SK-N-SH (cell line): ENCODE results near the gene FEM1B. TPM values are rescaled to one million over a fixed set of nuclear protein-coding genes. Genes with fewer than 3 reads are reported as not detected.

Experiments
- CTCF ChIA-PET: fragments of 300-600, 350-600 bp; formaldehyde crosslinking; extraction: SDS; loops from one replicate; lab custom pipeline; 2021; lab: Yijun Ruan, JAX
- POLR2A ChIA-PET: fragments of 350-600 bp; sonication (Branson Sonifier 250); formaldehyde crosslinking; extraction: SDS; loops from one replicate; lab custom pipeline; 2020; ENCODE audit warnings: antibody characterized with exemption, inconsistent platforms; lab: Yijun Ruan, JAX
- DNase-seq: peaks from one replicate; pipeline ENCODE4 v3.0.0; 2012
- H2AFZ ChIP-seq: fragments of 200-600 bp; sonication (generic); 2 replicates; pipeline ENCODE4 v1.8.1; 2016; ENCODE audit warnings: antibody characterized with exemption, mild to moderate bottlenecking, low read depth
- H3F3A ChIP-seq: fragments of 200-600 bp; sonication (generic); replicated peaks from 2 replicates; pipeline ENCODE3; 2016; ENCODE audit warnings: antibody characterized with exemption, mild to moderate bottlenecking; ENCODE audit not compliant: insufficient read depth
- H3K27ac ChIP-seq, 2 experiments: fragments of 200-500 bp in 1 of 2; fragments of 200-600 bp in 1 of 2; sonication (Bioruptor generic) in 1 of 2; sonication (generic), shearing (Covaris generic) in 1 of 2; 2 replicates each; pipeline versions ENCODE4 v1.5.1 to v1.6.1; 2014 to 2016; ENCODE audit warnings: low read depth in 2 of 2, inconsistent platforms in 1 of 2, low read length in 1 of 2, mild to moderate bottlenecking in 1 of 2, mixed read lengths in 1 of 2
- H3K27me3 ChIP-seq: fragments of 200-600 bp; sonication (generic), shearing (Covaris generic); 2 replicates; pipeline ENCODE4 v1.6.1; 2016; ENCODE audit warnings: mixed run types; ENCODE audit not compliant: insufficient read depth
- H3K36me3 ChIP-seq, 2 experiments: fragments of 200-500 bp in 1 of 2; fragments of 200-600 bp in 1 of 2; sonication (Bioruptor generic) in 1 of 2; sonication (generic) in 1 of 2; replicated peaks in 1 of 2; 2 replicates each; pipeline versions ENCODE3 to v1.5.1; 2014 to 2016; ENCODE audit warnings: low read length in 1 of 2, mild to moderate bottlenecking in 1 of 2; ENCODE audit not compliant: insufficient read depth in 2 of 2, control insufficient read depth in 1 of 2
- H3K4me1 ChIP-seq, 2 experiments: fragments of 200-500 bp in 1 of 2; fragments of 200-600 bp in 1 of 2; sonication (Bioruptor generic) in 1 of 2; sonication (generic), shearing (Covaris generic) in 1 of 2; 2 replicates each; pipeline versions ENCODE4 v1.5.1 to v1.6.1; 2014 to 2016; ENCODE audit warnings: low read depth in 1 of 2, low read length in 1 of 2, mixed run types in 1 of 2; ENCODE audit not compliant: insufficient read depth in 2 of 2, control insufficient read depth in 1 of 2
- H3K4me2 ChIP-seq: fragments of 200-600 bp; sonication (generic), shearing (Covaris generic); 2 replicates; pipeline ENCODE4 v1.6.1; 2017; ENCODE audit warnings: mixed run types
- H3K4me3 ChIP-seq, 2 experiments: fragments of 200-500 bp in 1 of 2; fragments of 200-600 bp in 1 of 2; sonication (Bioruptor generic) in 1 of 2; sonication (generic), shearing (Covaris generic) in 1 of 2; 2 replicates each; pipeline versions ENCODE4 v1.5.1 to v1.8.1; 2014 to 2016; ENCODE audit warnings: low read depth in 2 of 2, inconsistent platforms in 1 of 2, low read length in 1 of 2, mild to moderate bottlenecking in 1 of 2, mixed read lengths in 1 of 2, moderate library complexity in 1 of 2
- H3K79me2 ChIP-seq: fragments of 200-600 bp; sonication (generic); 2 replicates; pipeline ENCODE4 v1.8.1; 2017; ENCODE audit warnings: mild to moderate bottlenecking; ENCODE audit not compliant: insufficient read depth
- H3K9ac ChIP-seq: fragments of 200-600 bp; sonication (generic); 2 replicates; pipeline ENCODE4 v1.6.1; 2017; ENCODE audit warnings: mixed run types
- H3K9me2 ChIP-seq: fragments of 200-600 bp; sonication (generic); 2 replicates; pipeline ENCODE4 v1.6.1; 2017; ENCODE audit warnings: mixed run types
- H3K9me3 ChIP-seq: fragments of 200-600 bp; sonication (generic); 2 replicates; pipeline ENCODE4 v1.6.1; 2017; ENCODE audit warnings: mixed run types, mild to moderate bottlenecking, moderate library complexity
- H4K20me1 ChIP-seq: fragments of 200-600 bp; sonication (generic); 2 replicates; pipeline ENCODE4 v1.6.1; 2017; ENCODE audit warnings: mild to moderate bottlenecking, mixed run types; ENCODE audit not compliant: insufficient read depth
- CHD2 ChIP-seq: fragments of 150-350 bp; IDR thresholded peaks from 2 replicates; pipeline ENCODE4 v1.6.1; 2018; ENCODE audit warnings: low read length; ENCODE audit not compliant: partially characterized antibody
- ELF1 ChIP-seq: IDR thresholded peaks from 2 replicates; pipeline ENCODE4 v1.4.0; 2012
- EP300 ChIP-seq, 2 experiments: IDR thresholded peaks; 2 replicates each; pipeline versions ENCODE4 v1.4.0 to v1.6.1; 2012; ENCODE audit warnings: borderline replicate concordance in 1 of 2, low read depth in 1 of 2, low read length in 1 of 2
- EZH2phosphoT487 ChIP-seq: fragments of 200-600 bp; sonication (generic); IDR thresholded peaks from 2 replicates; pipeline ENCODE4 v1.6.1; 2017; ENCODE audit warnings: low read depth, mixed run types, mild to moderate bottlenecking, antibody characterized with exemption, moderate library complexity, borderline replicate concordance
- FOXJ3 ChIP-seq: sonication (generic); formaldehyde crosslinking; IDR thresholded peaks from 2 replicates; pipeline ENCODE4 v1.5.1; 2020; ENCODE audit warnings: mild to moderate bottlenecking, missing genetic modification reagents
- GABPA ChIP-seq: IDR thresholded peaks from 2 replicates; pipeline ENCODE4 v1.4.0; 2012; ENCODE audit warnings: low read depth, mild to moderate bottlenecking
- JUND ChIP-seq: IDR thresholded peaks from 2 replicates; pipeline ENCODE4 v1.4.0; 2012
- MAX ChIP-seq: IDR thresholded peaks from 2 replicates; pipeline ENCODE4 v1.4.0; 2012; ENCODE audit warnings: low read depth
- MXI1 ChIP-seq: IDR thresholded peaks from 2 replicates; pipeline ENCODE4 v1.6.1; 2012; ENCODE audit warnings: mild to moderate bottlenecking, low read depth, low read length, improper control_type of control experiment
- NFIC ChIP-seq: IDR thresholded peaks from 2 replicates; pipeline ENCODE4 v1.4.0; 2012; ENCODE audit warnings: borderline replicate concordance
- RCOR1 ChIP-seq: fragments of 150-350 bp; IDR thresholded peaks from 2 replicates; pipeline ENCODE4 v1.6.1; 2017; ENCODE audit warnings: antibody characterized with exemption, low read length
- REST ChIP-seq: IDR thresholded peaks from 2 replicates; pipeline ENCODE4 v1.6.1; 2012; ENCODE audit warnings: mild to moderate bottlenecking, low read depth, low read length, moderate library complexity
- SIN3A ChIP-seq: IDR thresholded peaks from 2 replicates; pipeline ENCODE4 v1.6.1; 2012; ENCODE audit warnings: low read depth, mild to moderate bottlenecking, low read length, moderate library complexity, borderline replicate concordance
- SMC3 ChIP-seq: IDR thresholded peaks from 2 replicates; pipeline ENCODE4 v1.6.1; 2012; ENCODE audit warnings: low read depth, low read length, improper control_type of control experiment
- TEAD4 ChIP-seq: IDR thresholded peaks from 2 replicates; pipeline ENCODE4 v1.4.0; 2012; ENCODE audit warnings: mild to moderate bottlenecking, borderline replicate concordance; ENCODE audit not compliant: insufficient read depth
- WGBS: methylation state at CpG from one replicate; pipeline ENCODE4 v1.1.6; 2017; ENCODE audit warnings: low lambda C conversion rate; 5-methylcytosine and 5-hydroxymethylcytosine counted together
- polyA plus RNA-seq, 3 experiments: library from polyadenylated mRNA; depleted of rRNA; stranded (reverse); fragments of >200 nt; gene quantifications; 2 replicates each; pipeline ENCODE4 v1.2.3, GENCODE V29; 2012
- TF ChIP-seq, protein P1 (sequence below): fragments of 200-600 bp; sonication (generic); IDR thresholded peaks from 2 replicates; pipeline ENCODE4 v1.6.1; 2017; ENCODE audit warnings: antibody characterized with exemption, mild to moderate bottlenecking, moderate library complexity
- TF ChIP-seq, protein P2 (sequence below): fragments of 150-350 bp; IDR thresholded peaks from 2 replicates; pipeline ENCODE4 v1.6.1; 2016; ENCODE audit warnings: mild to moderate bottlenecking, low read depth, low read length

FEM1B gene
- polyA plus RNA-seq, 1 of the 3 experiments (the other 2 are of a cell fraction), result 14.0 TPM

- Histone ChIP-seq H3K27me3 (no peaks in the 10 kb centered on the region), H3K4me3 (no peak overlapping the region), H3F3A (no peaks in the 10 kb centered on the region), H2AFZ (no peak overlapping the region), H3K36me3 (no peaks in the 10 kb centered on the region), H3K9ac (no peak overlapping the region), H3K79me2 (no peaks in the 10 kb centered on the region), H3K27ac (no peak overlapping the region), H4K20me1 (no peaks in the 10 kb centered on the region), H3K9me2 (no peaks in the 10 kb centered on the region), H3K4me1 (no peaks in the 10 kb centered on the region), H3K4me2 (no peak overlapping the region), H3K9me3 (no peaks in the 10 kb centered on the region)
- no peak for TF ChIP-seq REST
- ChIA-PET CTCF (interaction anchor here (0.9 to 8.0 kb wide), 3 partner anchors 11 to 15 kb away, joined by 3 to 75 read pairs (median 3); no protein-coding TSS in a partner anchor), POLR2A (no interaction called here)
- DNase-seq, result no peak
- WGBS, result 95% methylated on average over 12 of the region's 12 CpGs
Observed at GRCh38 chr15:68319997-68320396, 42.5 kb downstream of the FEM1B start.

DNA sequence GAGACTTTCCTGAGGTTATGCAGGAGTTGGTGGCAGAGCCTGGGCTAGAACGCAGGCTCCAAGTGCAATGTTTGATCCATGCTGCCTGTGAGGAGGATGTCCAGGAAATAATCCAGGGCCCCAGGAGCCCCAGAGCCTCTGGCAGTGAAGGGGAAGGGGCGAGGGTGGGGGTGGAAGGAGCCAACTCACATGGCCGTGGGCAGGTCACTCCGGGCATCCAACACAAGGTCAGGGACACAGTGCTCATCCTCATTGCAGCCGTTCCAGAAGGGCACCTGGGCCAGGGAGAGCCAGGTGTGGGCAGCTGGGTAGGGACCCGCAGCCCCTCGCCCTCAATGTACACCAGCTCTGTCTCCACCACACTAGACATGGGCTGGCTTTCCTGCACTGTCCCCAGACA lies 43.7 kb downstream of the FEM1B start:
- no peak overlapping the region for H3K9ac ChIP-seq
- POLR2A ChIA-PET, result no interaction called here
- H3K4me1 ChIP-seq, result no peaks in the 10 kb centered on the region
- 71% methylated on average over 1 of the region's 7 CpGs for WGBS
- H3K27me3 ChIP-seq, result no peaks in the 10 kb centered on the region
- no peaks in the 10 kb centered on the region for H3K9me3 ChIP-seq
- no peaks in the 10 kb centered on the region for H3K79me2 ChIP-seq
- no peak overlapping the region for H3K27ac ChIP-seq
- DNase-seq, result no peak
- H3K4me2 ChIP-seq, result no peak overlapping the region
- no peak overlapping the region for H3K4me3 ChIP-seq
- H3K9me2 ChIP-seq, result no peaks in the 10 kb centered on the region
- H2AFZ ChIP-seq, result no peak overlapping the region
- no peaks in the 10 kb centered on the region for H3F3A ChIP-seq
- no peaks in the 10 kb centered on the region for H3K36me3 ChIP-seq
- CTCF ChIA-PET, result interaction anchor here (1.4 to 8.0 kb wide), 2 partner anchors 15 to 26 kb away, joined by 4 to 75 read pairs; no protein-coding TSS in a partner anchor
- no peaks in the 10 kb centered on the region for H4K20me1 ChIP-seq
- TF ChIP-seq FOXJ3 (CRISPR knock-in tag) (no peak), RCOR1 (no peak), SMC3 (no peak), EP300 (IDR thresholded peaks at IDR 0.05; ENCODE audit: borderline replicate concordance in 1 of 2, low read depth in 1 of 2, low read length in 1 of 2) (no peak), NFIC (no peak), GABPA (no peak), ELF1 (no peak), TEAD4 (no peak), MAX (no peak), MXI1 (no peak), JUND (no peak), SIN3A (no peak), CHD2 (no peak), EZH2phosphoT487 (no peak), REST (no peak)
- TF ChIP-seq, protein P1, sequence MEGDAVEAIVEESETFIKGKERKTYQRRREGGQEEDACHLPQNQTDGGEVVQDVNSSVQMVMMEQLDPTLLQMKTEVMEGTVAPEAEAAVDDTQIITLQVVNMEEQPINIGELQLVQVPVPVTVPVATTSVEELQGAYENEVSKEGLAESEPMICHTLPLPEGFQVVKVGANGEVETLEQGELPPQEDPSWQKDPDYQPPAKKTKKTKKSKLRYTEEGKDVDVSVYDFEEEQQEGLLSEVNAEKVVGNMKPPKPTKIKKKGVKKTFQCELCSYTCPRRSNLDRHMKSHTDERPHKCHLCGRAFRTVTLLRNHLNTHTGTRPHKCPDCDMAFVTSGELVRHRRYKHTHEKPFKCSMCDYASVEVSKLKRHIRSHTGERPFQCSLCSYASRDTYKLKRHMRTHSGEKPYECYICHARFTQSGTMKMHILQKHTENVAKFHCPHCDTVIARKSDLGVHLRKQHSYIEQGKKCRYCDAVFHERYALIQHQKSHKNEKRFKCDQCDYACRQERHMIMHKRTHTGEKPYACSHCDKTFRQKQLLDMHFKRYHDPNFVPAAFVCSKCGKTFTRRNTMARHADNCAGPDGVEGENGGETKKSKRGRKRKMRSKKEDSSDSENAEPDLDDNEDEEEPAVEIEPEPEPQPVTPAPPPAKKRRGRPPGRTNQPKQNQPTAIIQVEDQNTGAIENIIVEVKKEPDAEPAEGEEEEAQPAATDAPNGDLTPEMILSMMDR, result no peak
- TF ChIP-seq, protein P2, sequence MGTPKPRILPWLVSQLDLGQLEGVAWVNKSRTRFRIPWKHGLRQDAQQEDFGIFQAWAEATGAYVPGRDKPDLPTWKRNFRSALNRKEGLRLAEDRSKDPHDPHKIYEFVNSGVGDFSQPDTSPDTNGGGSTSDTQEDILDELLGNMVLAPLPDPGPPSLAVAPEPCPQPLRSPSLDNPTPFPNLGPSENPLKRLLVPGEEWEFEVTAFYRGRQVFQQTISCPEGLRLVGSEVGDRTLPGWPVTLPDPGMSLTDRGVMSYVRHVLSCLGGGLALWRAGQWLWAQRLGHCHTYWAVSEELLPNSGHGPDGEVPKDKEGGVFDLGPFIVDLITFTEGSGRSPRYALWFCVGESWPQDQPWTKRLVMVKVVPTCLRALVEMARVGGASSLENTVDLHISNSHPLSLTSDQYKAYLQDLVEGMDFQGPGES, result no peak
